G401.6 (cell line): ENCODE data around the gene KRT15.

Source experiments
- FAIRE-seq: peaks from 2 replicates; lab custom pipeline; 2012; peaks lifted over from hg19 to GRCh38; lab: Jason Lieb, UNC

Gene KRT15

GRCh38 chr17:41523787-41524186 is 5.1 kb upstream of the KRT15 start:
- no peak for FAIRE-seq

DNA sequence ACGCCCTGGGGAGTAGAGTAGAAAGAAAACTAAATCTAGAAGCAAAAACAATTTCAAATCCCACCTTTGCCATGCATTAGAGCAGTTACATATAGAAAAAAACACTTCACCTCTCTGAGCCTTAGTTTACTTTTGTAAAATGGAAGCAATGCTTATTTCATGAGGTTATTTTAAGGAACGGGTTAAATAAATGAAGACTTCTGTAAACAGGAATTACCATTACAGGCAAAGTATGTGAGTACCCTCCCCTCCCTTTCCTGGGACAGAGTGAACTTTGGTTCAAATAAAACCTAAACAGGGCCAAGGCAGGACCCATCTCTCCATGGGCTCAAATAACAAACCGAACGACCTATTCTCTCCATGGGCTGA is 4.5 kb upstream of the KRT15 start:
- no peak for FAIRE-seq

DNA sequence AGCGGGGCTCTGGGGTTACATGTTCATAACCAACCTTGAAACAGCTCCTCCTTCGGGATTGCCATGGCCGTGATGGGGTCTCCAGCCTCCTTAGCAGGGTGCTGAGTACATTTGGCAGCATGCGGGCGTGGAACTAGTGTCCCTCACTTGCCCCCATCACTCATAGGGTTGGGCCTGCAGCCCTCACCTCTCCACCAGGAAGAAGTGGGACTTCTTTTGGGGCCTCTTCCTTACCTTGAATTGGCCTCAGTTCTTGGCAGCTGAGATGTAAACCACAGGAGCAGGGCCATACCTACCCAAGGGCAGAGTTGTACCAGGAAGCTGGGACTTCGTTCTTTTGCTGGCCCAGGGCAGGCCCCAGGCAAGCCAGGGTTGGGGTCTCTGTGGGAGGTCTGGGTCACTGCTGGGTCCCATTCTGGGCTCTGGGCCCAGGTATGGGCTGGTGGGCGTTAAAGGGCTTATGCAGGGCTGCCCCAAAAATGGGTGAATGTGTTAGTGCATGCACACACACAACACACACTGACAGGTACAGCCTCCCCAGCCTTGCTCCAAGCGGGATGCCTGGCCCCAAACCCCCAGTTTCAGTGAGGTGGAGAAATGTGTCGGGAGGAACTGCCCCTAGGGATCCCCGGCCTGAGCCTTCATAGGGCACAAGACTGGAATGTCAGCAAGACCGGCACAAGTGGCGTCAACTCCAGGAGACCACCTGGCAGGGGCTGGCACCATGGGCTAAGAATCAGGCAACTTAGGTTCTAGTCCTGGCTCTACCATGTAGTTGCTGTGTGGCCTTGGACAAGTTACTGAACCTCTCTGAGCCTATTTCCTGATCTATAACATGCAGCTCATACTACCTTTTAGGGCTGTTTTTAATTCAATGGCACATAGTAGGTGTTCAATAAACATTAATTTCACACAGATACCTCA is 3.9 kb upstream of the KRT15 start:
- no peak for FAIRE-seq

GRCh38 chr17:41521574-41522261 is 3.0 kb upstream of the KRT15 start:
- FAIRE-seq, result no peak

DNA sequence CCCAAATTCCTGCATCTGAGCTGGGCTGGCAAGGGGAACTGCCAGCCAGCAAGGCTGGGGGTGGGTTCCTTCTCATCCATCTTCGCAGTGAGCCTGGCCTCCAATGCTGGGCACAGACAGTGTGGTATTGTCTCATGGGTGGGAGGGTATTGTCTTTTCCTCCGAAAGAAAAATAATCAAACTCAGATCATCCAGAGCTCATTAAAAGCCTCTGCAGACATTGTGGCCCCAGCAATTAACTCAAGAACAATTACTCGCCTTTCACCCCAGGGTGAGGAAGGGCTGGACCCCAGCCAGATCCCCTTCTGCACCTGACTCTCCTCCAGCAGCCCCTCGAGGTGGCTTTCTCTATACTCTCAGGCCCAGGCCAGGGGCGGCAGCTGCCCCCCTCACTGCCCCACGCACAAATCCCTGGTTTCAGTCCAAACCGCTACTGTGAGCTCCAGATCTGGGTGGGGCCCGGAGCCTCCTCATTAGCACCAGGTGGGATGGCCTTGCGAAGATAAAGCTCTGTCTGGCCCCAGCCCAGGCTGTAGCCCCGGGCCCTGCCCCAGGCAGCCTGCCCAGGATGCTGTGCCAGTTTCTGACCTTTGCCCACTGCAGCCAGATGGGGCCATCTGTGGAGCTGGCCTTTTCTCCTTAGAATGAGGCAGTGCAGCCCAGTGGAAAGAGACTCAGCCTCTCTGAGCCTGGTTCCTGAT is 2.3 kb upstream of the KRT15 start:
- no peak for FAIRE-seq

GRCh38 chr17:41519501-41520224 is 973 bp upstream of the KRT15 start:
- no peak for FAIRE-seq

DNA sequence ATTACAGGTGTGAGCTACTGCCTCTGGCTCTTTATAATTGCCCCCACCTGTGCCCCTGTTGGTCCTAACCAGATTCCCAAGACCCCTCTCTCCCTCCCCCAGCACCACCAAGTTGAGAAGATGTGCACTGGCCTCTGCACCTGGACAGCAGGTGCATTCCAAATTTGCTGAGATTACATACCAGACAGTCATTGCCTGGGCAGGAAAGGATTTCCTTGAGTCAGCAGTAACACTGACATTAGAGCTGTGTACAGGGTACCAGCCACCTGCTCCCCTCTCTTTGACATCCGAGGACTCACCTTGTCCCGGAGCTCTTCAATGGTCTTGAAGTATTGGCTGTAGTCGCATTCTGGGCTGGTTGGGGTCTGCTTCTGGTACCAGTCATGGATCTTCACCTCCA is 659 bp downstream of the KRT15 start:
- no peak for FAIRE-seq

- no peak for FAIRE-seq
Observed at GRCh38 chr17:41516830-41517283, 1.8 kb downstream of the KRT15 start.

- no peak for FAIRE-seq
Observed at GRCh38 chr17:41516147-41516829, 2.4 kb downstream of the KRT15 start.

GRCh38 chr17:41513168-41513547 is 5.5 kb downstream of the KRT15 start:
- FAIRE-seq, result no peak

DNA sequence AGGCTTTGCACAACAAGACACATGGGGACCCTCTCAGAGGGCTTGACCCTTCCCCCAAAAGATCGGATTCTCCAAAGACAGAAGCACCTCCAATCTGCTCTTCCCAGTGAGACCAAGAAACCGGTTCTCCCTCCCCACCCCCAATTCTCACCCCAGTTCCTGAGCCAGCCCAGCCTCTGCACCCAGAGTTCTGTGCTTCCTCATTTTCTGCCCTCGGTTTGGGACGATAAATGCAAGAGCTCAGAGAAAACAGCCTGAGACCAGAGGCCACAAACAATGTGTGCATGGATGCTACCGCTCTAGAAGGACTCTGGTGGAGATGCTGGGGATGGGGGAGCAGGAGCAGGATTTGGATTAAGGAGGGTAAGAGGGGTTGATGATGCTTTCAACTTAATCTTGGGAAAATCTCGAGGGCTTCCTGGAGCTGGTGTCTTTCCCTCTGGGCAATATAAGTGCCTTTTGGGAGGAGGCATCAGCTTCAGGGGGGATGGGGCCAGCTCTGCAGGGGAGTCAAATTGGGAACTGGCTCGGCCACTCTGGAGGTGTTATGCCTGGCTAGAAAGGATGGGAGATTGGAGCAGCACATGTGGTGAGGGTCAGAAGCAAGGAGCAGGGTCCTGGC is 6.0 kb downstream of the KRT15 start:
- no peak for FAIRE-seq

- no peak for FAIRE-seq
Observed at GRCh38 chr17:41511716-41512115, 7.0 kb downstream of the KRT15 start.

DNA sequence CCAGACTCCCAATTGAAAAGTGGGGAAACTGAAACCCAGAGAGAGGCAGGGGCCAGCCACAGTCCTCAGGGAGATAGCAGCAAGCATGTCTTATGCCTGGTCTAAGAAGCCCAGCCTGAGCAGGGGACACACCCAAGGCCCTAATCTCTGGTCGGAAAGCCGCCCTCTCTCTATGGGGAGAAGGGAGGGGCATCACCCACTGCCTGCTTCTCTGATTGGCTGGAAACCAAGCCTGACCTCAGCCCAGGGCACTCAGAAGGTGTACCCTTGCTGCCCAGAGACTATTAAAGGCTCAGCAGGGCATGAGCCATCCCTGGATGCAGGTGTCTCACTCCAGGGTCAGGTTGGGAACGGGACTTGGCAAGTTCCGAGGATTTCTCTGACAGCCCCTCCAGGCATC is 7.6 kb downstream of the KRT15 start:
- FAIRE-seq, result no peak

DNA sequence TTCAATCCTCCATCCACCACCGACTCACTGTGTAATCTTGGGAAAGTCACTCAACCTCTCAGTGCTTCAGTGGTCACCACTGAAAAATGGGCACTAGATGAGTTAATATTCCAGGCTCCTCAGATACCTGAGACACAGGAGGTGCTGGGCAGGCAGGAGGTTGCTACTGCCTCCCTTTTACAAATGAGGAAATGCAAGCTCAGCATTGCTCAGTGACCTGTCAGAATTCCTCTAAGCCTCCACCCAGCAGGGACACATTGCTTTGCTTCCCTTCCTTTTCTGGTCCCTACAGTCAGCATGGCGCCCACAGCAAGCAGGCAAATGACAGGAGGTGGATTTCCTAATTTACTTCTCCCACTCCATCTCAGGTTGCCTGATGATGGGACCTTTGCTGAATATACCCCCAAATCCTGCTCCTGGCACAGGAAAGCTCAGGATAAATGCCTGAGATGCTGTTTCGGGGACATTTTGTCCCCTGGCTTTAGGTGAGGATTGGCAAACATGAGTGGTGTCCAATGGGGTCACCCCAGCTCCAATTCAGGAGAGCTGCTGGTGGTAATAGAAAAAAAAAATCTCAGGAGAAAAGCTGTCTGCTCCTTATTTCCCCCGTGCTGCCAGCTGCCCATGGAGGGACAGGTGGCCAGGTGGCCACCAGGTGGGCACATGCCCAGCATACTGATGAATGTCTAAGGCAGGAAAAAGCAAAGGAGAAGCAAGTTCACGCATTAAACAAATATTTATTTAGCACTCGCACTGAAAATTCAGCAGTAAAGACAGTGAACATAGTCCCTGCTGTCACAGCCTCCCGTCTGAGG is 8.2 kb downstream of the KRT15 start:
- FAIRE-seq, result no peak

DNA sequence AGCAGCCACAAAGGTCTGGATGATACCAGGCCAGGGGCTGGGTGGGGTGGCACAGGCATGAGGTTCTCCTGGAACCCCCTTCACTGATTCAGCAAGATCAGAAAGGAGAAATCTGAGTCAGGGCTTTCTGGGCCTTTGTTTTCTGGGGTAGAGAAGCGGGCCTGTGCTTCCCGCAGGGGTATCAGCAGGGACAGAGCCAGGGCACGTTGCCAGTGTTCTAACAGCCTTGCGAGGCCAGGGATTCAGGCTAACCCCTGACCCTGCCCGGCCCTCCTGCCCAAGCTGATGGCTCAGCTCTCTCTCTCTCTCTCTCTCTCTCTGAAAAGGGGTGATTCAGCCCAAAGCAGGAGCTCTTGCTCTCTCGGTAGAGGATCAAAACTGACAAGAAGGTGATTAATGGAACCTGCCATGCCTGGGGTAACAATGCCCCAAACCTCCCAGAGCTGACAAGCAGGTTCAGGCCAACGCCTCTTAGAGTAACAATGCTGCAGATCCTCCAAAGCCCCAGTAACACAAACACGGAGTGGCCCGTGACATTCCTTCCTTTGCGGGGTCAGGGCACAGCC is 11.3 kb downstream of the KRT15 start:
- no peak for FAIRE-seq

DNA sequence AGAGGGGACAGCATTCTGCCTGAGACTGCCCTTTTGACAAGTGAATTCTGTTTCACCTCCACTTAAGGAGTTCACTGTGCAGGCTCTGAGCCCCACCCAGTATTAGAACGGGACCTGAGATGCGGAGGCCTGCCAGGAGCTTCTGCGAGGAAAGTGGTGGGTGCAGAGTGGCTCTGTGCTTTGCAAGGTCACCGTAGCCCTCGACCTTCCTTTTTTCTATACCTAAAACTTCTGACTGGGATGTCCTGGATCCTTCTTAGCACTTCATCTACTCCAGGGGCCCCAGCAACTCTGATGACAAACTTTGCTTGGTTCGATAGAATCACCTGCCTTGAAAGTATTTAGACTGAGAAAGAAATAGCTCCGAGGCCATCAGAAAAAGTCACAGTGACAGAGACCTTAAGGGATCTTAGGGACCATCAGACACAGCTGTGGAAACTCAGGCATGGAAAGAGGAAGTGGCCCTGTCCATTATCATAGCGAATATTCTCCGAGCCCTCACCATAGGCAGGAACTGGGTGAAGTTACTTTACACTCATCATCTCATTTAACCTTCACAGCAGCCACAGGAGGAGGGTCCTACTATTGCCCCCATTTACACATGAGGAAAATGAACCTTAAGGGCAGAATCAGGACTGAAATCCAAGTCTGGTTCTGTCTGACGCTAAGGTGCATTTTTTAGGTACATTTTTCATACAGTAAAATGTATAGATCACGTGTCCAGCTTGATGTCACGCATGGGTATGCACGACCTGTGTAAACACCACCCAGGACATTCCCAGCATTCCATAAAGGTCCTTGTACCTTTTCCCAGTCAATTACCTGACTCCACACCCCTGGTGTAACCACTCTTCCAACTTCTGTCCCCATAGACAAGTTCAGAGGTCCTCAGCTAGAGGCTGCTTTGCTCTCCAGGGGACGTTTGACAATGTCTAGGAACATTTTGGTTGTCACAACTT is 12.6 kb downstream of the KRT15 start:
- FAIRE-seq, result no peak

DNA sequence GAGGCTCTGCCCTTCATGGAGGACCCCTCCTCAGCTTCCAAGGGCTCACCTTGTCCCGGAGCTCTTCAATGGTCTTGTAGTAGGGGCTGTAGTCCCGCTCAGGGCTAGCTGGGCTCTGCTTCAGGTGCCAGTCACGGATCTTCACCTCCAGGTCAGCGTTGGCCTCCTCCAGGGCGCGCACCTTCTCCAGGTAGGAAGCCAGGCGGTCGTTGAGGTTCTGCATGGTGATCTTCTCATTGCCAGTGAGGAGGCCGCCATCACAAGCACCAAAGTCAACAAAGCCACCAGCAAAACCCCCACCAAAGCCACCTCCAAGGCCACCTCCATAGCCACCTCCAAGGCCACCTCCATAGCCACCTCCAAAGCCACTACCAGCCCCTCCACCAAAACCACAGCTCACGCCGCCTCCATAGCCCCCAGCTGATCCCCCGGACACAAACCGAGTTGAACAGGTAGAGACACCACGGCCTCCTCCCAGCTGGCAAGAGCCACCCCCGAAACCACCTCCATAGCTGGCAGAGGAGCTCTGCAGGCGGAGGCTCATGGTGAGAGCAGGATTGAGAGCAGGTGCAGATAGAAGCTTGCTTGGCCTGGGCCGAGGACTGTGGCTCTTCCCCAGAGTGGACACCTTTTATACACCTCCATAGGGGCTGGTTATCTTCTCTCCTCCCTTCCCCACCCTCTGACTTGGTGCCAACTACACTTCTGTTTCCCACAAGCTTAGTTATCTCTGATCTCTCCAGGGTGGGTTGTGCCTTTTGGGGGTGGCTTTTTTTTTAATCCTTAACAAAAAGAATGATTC is 13.5 kb downstream of the KRT15 start, which contains the start of gene KRT13:
Gene KRT13, minus strand, starts transcription at position 606 of the 802 bp plus-strand sequence. Its CDS starts 62 bp downstream, at position 544.
- no peak for FAIRE-seq
